ENCODE data around the gene NAP1L2. TPM values are rescaled to one million over a fixed set of nuclear protein-coding genes. Genes with fewer than 3 reads are reported as not detected.
"Not testable (repeated sequence)": the region's sequence is repeated elsewhere in the genome, so short reads cannot be mapped to it uniquely, and the experiment has no call there.

Gene NAP1L2
- total RNA-seq, 4 donors from 2014 or later = 4.5 to 5.7 (median 5.0) TPM

DNA sequence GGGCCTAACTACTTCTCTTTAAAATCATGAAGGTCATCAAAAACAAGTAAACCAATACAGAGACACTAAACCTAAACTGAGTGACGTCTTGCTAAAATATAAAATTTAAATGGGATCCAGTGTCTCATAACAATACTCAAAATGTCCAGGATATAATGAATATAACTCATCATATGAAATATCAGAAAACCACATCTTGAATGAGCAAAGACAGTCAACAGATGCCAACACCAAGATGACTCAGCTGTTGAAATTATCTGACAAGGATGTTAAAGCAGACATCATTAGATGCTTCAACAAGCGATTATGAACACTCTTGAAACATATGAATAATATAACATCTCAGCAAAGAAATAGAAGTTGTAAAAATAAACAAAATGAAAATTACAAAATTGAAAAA, 8.3 kb downstream of the NAP1L2 start:
- no peak for DNase-seq (ENCODE audit: low spot score in 2 of 2)
- WGBS, 2 donors = 60 to 66% methylated on average over 2 of the region's 2 CpGs
- TF ChIP-seq, protein P1, sequence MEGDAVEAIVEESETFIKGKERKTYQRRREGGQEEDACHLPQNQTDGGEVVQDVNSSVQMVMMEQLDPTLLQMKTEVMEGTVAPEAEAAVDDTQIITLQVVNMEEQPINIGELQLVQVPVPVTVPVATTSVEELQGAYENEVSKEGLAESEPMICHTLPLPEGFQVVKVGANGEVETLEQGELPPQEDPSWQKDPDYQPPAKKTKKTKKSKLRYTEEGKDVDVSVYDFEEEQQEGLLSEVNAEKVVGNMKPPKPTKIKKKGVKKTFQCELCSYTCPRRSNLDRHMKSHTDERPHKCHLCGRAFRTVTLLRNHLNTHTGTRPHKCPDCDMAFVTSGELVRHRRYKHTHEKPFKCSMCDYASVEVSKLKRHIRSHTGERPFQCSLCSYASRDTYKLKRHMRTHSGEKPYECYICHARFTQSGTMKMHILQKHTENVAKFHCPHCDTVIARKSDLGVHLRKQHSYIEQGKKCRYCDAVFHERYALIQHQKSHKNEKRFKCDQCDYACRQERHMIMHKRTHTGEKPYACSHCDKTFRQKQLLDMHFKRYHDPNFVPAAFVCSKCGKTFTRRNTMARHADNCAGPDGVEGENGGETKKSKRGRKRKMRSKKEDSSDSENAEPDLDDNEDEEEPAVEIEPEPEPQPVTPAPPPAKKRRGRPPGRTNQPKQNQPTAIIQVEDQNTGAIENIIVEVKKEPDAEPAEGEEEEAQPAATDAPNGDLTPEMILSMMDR (IDR thresholded peaks at IDR 0.05) = no peak
- intact Hi-C loops (cut with DNase I; ENCODE audit: low total_unique reads) = no loop called here
- no peak overlapping the region for H3K4me3 ChIP-seq (ENCODE audit: low read depth, poor library complexity, severe bottlenecking)

DNA sequence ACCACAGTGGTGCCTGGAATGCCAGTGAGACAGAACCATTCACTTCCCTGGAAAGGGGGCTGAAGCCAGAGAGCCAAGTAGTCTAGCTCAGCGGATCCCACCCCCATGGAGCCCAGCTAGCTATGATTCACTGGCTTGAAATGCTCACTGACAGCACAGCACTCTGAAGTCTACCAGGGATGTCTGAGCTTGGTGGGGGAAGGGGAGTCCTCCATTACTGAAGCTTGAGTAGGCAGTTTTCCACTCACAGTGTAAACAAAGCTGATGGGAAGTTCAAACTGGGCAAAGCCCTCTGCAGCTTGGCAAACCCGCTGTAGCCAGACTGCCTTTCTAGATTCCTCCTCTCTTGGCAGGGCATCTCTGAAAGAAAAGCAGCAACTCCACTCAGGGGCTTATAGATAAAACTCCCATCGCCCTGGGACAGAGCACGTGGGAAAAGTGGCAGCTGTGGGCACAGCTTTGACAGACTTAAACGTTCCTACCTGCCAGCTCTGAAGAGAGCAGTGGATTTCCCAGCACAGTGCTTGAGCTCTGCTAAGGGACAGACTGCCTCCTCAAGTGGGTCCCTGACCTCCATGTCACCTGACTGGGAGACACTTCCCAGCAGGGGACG, 32.0 kb downstream of the NAP1L2 start:
- no peak overlapping the region for H3K4me3 ChIP-seq (ENCODE audit: low read depth, poor library complexity, severe bottlenecking)
- intact Hi-C loops (cut with DNase I; ENCODE audit: low total_unique reads) = no loop called here
- WGBS, 2 donors = 68 to 77% methylated on average over 5 of the region's 6 CpGs
- DNase-seq (ENCODE audit: low spot score in 2 of 2) = no peak
- TF ChIP-seq POLR2A (IDR thresholded peaks at IDR 0.05) = no peak
- TF ChIP-seq, protein P1 (IDR thresholded peaks at IDR 0.05) = no peak

DNA sequence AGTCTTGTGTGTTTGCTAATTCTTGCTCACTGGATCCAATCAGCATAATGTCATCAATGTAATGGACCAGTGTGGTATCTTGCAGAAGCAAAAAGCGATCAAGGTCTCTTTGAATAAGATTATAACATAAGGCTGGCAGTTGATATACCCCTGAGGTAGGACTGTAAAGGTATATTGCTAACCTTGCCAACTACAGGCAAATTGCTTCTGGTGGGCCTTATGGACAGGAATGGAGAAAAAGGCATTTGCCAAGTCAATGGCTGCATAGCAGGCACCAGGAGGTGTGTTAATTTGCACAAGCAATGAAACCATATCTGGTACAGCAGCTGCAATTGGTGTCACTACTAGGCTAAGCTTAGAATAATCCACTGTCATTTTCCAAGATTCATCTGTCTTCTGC, 45.7 kb downstream of the NAP1L2 start:
- H3K4me3 ChIP-seq (ENCODE audit: low read depth, poor library complexity, severe bottlenecking); intact Hi-C loops (cut with DNase I; ENCODE audit: low total_unique reads); DNase-seq (ENCODE audit: low spot score in 2 of 2): not testable (repeated sequence)
- WGBS, 2 donors = 73 to 79% methylated on average over 1 of the region's 1 CpG

Other genes starting within 250 kb of the NAP1L2 start
- not detected for gene PABPC1L2B, start 211.9 kb downstream of the NAP1L2 start, total RNA-seq
- gene PABPC1L2A, start 135.3 kb downstream of the NAP1L2 start, total RNA-seq = under 1 TPM in 1 of 4 donors, not detected in 3; 0.13 TPM
- 1 to 10 TPM in 1 of 4 donors, under 1 TPM in 1, not detected in 2; 0.15 to 1.1 TPM for gene CDX4, start 232.2 kb upstream of the NAP1L2 start, total RNA-seq

Measured in lower leg skin (tissue), 4 donors.